ENCODE results near the gene AGAP1. TPM values are rescaled to one million over a fixed set of nuclear protein-coding genes. Genes with fewer than 3 reads are reported as not detected.

AGAP1 gene
- total RNA-seq, 1 donor from 2014 or later = 43.8 TPM

- Mint-ChIP-seq H3K4me3 (ENCODE audit: unreplicated experiment) (no peak overlapping the region), H3K27ac (ENCODE audit: unreplicated experiment) (no peak overlapping the region), H3K36me3 (ENCODE audit: unreplicated experiment) (peaks cover 40% of the 10 kb centered on the region), H3K4me1 (ENCODE audit: unreplicated experiment) (no peaks in the 10 kb centered on the region), H3K27me3 (ENCODE audit: unreplicated experiment) (no peaks in the 10 kb centered on the region), H3K9me3 (ENCODE audit: unreplicated experiment) (peaks cover 8% of the 10 kb centered on the region)
- TF ChIP-seq CTCF (IDR thresholded peaks at IDR 0.05) = no peak
- peak; percentile 70 for DNase-seq (ENCODE audit: extremely low spot score, unreplicated experiment)
These were observed 417.9 kb downstream of the AGAP1 start for GRCh38 chr2:235911633-235912233.

GRCh38 chr2:235914756-235915155, 420.9 kb downstream of the AGAP1 start:
- H3K36me3 Mint-ChIP-seq (ENCODE audit: unreplicated experiment) = peaks cover 36% of the 10 kb centered on the region
- no peak overlapping the region for H3K27ac Mint-ChIP-seq (ENCODE audit: unreplicated experiment)

DNA sequence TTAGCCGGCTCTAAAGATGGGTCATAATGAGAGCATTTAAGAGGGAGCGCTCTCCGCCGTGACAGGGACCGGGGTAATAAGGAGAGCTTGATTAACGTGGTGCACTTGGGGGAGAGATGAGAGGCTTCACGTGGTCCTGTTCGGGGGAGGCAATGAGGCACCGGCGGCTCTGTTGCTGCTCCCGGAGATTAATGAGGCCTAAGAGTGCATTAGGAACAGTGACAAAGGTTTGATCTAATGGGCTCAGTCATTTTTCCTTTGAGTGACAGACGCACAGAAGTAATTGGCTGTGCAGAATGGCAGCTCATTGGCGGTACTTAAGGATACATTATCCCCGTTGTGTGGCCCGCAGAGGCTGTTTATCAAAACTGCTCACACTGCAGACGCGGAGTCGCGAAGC, 423.7 kb downstream of the AGAP1 start:
- Mint-ChIP-seq H3K36me3 (ENCODE audit: unreplicated experiment) (peaks cover 35% of the 10 kb centered on the region), H3K4me1 (ENCODE audit: unreplicated experiment) (no peaks in the 10 kb centered on the region), H3K27me3 (ENCODE audit: unreplicated experiment) (no peaks in the 10 kb centered on the region), H3K4me3 (ENCODE audit: unreplicated experiment) (no peak overlapping the region), H3K9me3 (ENCODE audit: unreplicated experiment) (peaks cover 8% of the 10 kb centered on the region), H3K27ac (ENCODE audit: unreplicated experiment) (no peak overlapping the region)
- TF ChIP-seq CTCF (IDR thresholded peaks at IDR 0.05) = no peak
- no peak for DNase-seq (ENCODE audit: extremely low spot score, unreplicated experiment)

More at GRCh38 chr2:235914756-235915155, 420.9 kb downstream of the AGAP1 start:
- Mint-ChIP-seq H3K27me3 (ENCODE audit: unreplicated experiment) (no peaks in the 10 kb centered on the region), H3K4me3 (ENCODE audit: unreplicated experiment) (no peak overlapping the region), H3K9me3 (ENCODE audit: unreplicated experiment) (peaks cover 8% of the 10 kb centered on the region), H3K4me1 (ENCODE audit: unreplicated experiment) (no peaks in the 10 kb centered on the region)
- no peak for TF ChIP-seq CTCF (IDR thresholded peaks at IDR 0.05)
- peak; percentile 66 for DNase-seq (ENCODE audit: extremely low spot score, unreplicated experiment)

GRCh38 chr2:235918876-235919275, 425.0 kb downstream of the AGAP1 start:
- Mint-ChIP-seq H3K9me3 (ENCODE audit: unreplicated experiment) (peaks cover 8% of the 10 kb centered on the region), H3K4me3 (ENCODE audit: unreplicated experiment) (no peak overlapping the region), H3K27me3 (ENCODE audit: unreplicated experiment) (no peaks in the 10 kb centered on the region), H3K36me3 (ENCODE audit: unreplicated experiment) (peaks cover 32% of the 10 kb centered on the region), H3K4me1 (ENCODE audit: unreplicated experiment) (no peaks in the 10 kb centered on the region), H3K27ac (ENCODE audit: unreplicated experiment) (no peak overlapping the region)
- no peak for TF ChIP-seq CTCF (IDR thresholded peaks at IDR 0.05)
- DNase-seq (ENCODE audit: extremely low spot score, unreplicated experiment) = peak; percentile 64

- peaks cover 6% of the 10 kb centered on the region for H3K9me3 Mint-ChIP-seq (ENCODE audit: unreplicated experiment)
- H3K36me3 Mint-ChIP-seq (ENCODE audit: unreplicated experiment) = peaks cover 19% of the 10 kb centered on the region
- H3K4me3 Mint-ChIP-seq (ENCODE audit: unreplicated experiment) = no peak overlapping the region
- H3K27ac Mint-ChIP-seq (ENCODE audit: unreplicated experiment) = no peak overlapping the region
- no peaks in the 10 kb centered on the region for H3K27me3 Mint-ChIP-seq (ENCODE audit: unreplicated experiment)
- no peak for TF ChIP-seq CTCF (IDR thresholded peaks at IDR 0.05)
- DNase-seq (ENCODE audit: extremely low spot score, unreplicated experiment) = peak; percentile 67
- H3K4me1 Mint-ChIP-seq (ENCODE audit: unreplicated experiment) = no peaks in the 10 kb centered on the region
These were observed 426.5 kb downstream of the AGAP1 start for GRCh38 chr2:235920216-235920865.

All from osteocyte (in vitro differentiated cells).